Suprapubic skin (tissue), 4 donors: ENCODE results near the gene IFI44. TPM values are rescaled to one million over a fixed set of nuclear protein-coding genes. Genes with fewer than 3 reads are reported as not detected.

Experiments used
- DNase-seq, 2 donors: peaks; one replicate each; pipeline ENCODE4 v3.0.0-alpha.2; 2019; ENCODE audit warnings: low spot score in 2 of 2
- H3K27ac ChIP-seq: fragments of 200-600 bp; sonication (generic); one replicate; pipeline ENCODE4 v1.5.1; 2019
- H3K27me3 ChIP-seq: fragments of 200-600 bp; sonication (generic); one replicate; pipeline ENCODE4 v1.5.1; 2019
- H3K36me3 ChIP-seq: fragments of 200-600 bp; sonication (generic); one replicate; pipeline ENCODE4 v1.5.1; 2019
- H3K4me1 ChIP-seq: fragments of 200-600 bp; sonication (generic); one replicate; pipeline ENCODE4 v1.5.1; 2019
- H3K4me3 ChIP-seq: fragments of 200-600 bp; sonication (generic); one replicate; pipeline ENCODE4 v1.5.1; 2019; ENCODE audit warnings: mild to moderate bottlenecking
- H3K9me3 ChIP-seq: fragments of 200-600 bp; sonication (generic); one replicate; pipeline ENCODE4 v1.5.1; 2019
- EP300 ChIP-seq: sonication (generic); formaldehyde crosslinking; IDR thresholded peaks from one replicate; pipeline ENCODE4 v1.6.1; 2017; ENCODE audit warnings: antibody characterized with exemption
- POLR2A ChIP-seq, 2 donors: fragments of 450-650 bp; IDR thresholded peaks; one replicate each; pipeline ENCODE4 v1.6.1; 2017; ENCODE audit warnings: antibody characterized with exemption in 2 of 2, mild to moderate bottlenecking in 2 of 2, moderate library complexity in 2 of 2
- POLR2AphosphoS5 ChIP-seq, 3 donors: sonication (generic); formaldehyde crosslinking; IDR thresholded peaks; one replicate each; pipeline ENCODE4 v1.6.1; 2017; ENCODE audit warnings: antibody characterized with exemption in 3 of 3
- WGBS: methylation state at CpG from one replicate; pipeline ENCODE4 v1.1.5; 2018; 5-methylcytosine and 5-hydroxymethylcytosine counted together
- total RNA-seq, 4 donors: library from RNA; depleted of rRNA; stranded (reverse); fragments of >200 nt; gene quantifications; one replicate each; pipeline ENCODE4 v1.1.0, GENCODE V29; 2016
- TF ChIP-seq, protein P1 (sequence below), 2 donors: fragments of 200-600 bp in 1 of 2; fragments of 450-650 bp in 1 of 2; sonication (generic) in 1 of 2; IDR thresholded peaks; one replicate each; pipeline ENCODE4 v1.5.1; 2016 to 2019; ENCODE audit warnings: antibody characterized with exemption in 2 of 2, mild to moderate bottlenecking in 1 of 2, moderate library complexity in 1 of 2

Gene IFI44
- total RNA-seq, 4 donors from 2014 or later = 1.8 to 7.1 (median 2.7) TPM

DNA sequence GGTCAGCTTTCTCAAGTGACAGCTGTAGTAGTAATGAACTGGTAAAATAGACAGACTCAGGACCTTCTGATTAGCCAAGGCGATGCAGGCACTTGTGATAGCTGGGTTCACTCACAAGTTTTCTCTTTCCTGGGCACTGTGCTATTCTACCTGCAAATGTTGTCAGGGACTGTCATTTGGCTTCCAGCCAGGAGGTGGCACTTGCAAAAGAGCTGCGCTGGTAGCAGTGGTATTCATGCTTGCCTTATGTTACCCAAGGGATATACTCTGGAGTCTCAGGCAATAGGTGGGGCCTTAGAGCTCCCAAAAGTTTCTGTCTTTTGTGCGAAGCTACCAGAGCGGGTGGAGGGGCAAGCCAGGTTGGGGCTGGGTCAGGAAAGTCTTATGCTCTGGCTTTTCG lies 23.5 kb downstream of the IFI44 start:
- H3K4me3 ChIP-seq = no peak overlapping the region
- no peaks in the 10 kb centered on the region for H3K36me3 ChIP-seq
- no peak overlapping the region for H3K27ac ChIP-seq
- no peaks in the 10 kb centered on the region for H3K4me1 ChIP-seq
- 93% methylated on average over 5 of the region's 5 CpGs for WGBS
- DNase-seq = no peak
- TF ChIP-seq EP300 (no peak), POLR2A (IDR thresholded peaks at IDR 0.05) (no peak), POLR2AphosphoS5 (IDR thresholded peaks at IDR 0.05) (no peak)
- TF ChIP-seq, protein P1, sequence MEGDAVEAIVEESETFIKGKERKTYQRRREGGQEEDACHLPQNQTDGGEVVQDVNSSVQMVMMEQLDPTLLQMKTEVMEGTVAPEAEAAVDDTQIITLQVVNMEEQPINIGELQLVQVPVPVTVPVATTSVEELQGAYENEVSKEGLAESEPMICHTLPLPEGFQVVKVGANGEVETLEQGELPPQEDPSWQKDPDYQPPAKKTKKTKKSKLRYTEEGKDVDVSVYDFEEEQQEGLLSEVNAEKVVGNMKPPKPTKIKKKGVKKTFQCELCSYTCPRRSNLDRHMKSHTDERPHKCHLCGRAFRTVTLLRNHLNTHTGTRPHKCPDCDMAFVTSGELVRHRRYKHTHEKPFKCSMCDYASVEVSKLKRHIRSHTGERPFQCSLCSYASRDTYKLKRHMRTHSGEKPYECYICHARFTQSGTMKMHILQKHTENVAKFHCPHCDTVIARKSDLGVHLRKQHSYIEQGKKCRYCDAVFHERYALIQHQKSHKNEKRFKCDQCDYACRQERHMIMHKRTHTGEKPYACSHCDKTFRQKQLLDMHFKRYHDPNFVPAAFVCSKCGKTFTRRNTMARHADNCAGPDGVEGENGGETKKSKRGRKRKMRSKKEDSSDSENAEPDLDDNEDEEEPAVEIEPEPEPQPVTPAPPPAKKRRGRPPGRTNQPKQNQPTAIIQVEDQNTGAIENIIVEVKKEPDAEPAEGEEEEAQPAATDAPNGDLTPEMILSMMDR (IDR thresholded peaks at IDR 0.05) = no peak
- no peaks in the 10 kb centered on the region for H3K27me3 ChIP-seq
- H3K9me3 ChIP-seq = no peaks in the 10 kb centered on the region

- Histone ChIP-seq H3K4me1 (no peaks in the 10 kb centered on the region), H3K4me3 (no peak overlapping the region), H3K27me3 (no peaks in the 10 kb centered on the region), H3K9me3 (no peaks in the 10 kb centered on the region), H3K36me3 (no peaks in the 10 kb centered on the region), H3K27ac (no peak overlapping the region)
- no peak for DNase-seq
- TF ChIP-seq EP300 = no peak
- no peak for TF ChIP-seq POLR2A (IDR thresholded peaks at IDR 0.05)
- TF ChIP-seq, protein P1 (IDR thresholded peaks at IDR 0.05) = peak; percentile 63 to 85
- TF ChIP-seq POLR2AphosphoS5 (IDR thresholded peaks at IDR 0.05) = no peak
- 38% methylated on average over 9 of the region's 9 CpGs for WGBS
Observed at GRCh38 chr1:78676347-78676982, 26.8 kb downstream of the IFI44 start.

DNA sequence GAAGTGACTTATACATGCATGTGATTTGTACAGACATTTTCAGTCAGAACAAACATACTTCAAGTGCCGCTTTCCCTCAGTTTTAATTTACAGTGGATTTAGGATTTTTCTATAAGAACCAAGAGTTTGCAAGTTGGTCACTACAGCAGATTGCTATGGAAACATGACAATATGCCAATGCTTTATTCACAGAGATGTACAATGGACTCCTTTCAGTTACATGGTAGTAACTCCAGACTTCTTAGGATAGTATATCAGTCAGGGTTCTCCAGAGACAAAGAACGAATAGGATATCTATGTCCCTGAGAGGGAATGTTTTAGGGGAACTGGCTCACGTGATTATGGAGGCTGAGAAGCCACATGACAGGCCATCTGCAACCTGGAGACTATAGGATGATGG lies 27.4 kb downstream of the IFI44 start:
- H3K4me3 ChIP-seq = no peak overlapping the region
- no peak overlapping the region for H3K27ac ChIP-seq
- H3K27me3 ChIP-seq = no peaks in the 10 kb centered on the region
- no peaks in the 10 kb centered on the region for H3K36me3 ChIP-seq
- TF ChIP-seq POLR2AphosphoS5 (IDR thresholded peaks at IDR 0.05) (no peak), EP300 (no peak), POLR2A (IDR thresholded peaks at IDR 0.05) (no peak)
- TF ChIP-seq, protein P1 (IDR thresholded peaks at IDR 0.05) = no peak
- no peaks in the 10 kb centered on the region for H3K4me1 ChIP-seq
- WGBS = 68% methylated on average over 3 of the region's 3 CpGs
- H3K9me3 ChIP-seq = no peaks in the 10 kb centered on the region
- DNase-seq = no peak

- Histone ChIP-seq H3K36me3 (no peaks in the 10 kb centered on the region), H3K9me3 (no peaks in the 10 kb centered on the region), H3K4me1 (no peaks in the 10 kb centered on the region), H3K27ac (no peak overlapping the region), H3K27me3 (no peaks in the 10 kb centered on the region), H3K4me3 (no peak overlapping the region)
- TF ChIP-seq POLR2AphosphoS5 (IDR thresholded peaks at IDR 0.05) (no peak), POLR2A (IDR thresholded peaks at IDR 0.05) (no peak), EP300 (no peak)
- TF ChIP-seq, protein P1 (IDR thresholded peaks at IDR 0.05) = no peak
- DNase-seq = no peak
- WGBS = 84% methylated on average over 3 of the region's 3 CpGs
Observed at GRCh38 chr1:78677788-78678187, 28.2 kb downstream of the IFI44 start.

- Histone ChIP-seq H3K27ac (no peak overlapping the region), H3K36me3 (no peaks in the 10 kb centered on the region), H3K27me3 (no peaks in the 10 kb centered on the region), H3K4me3 (no peak overlapping the region), H3K4me1 (no peaks in the 10 kb centered on the region), H3K9me3 (no peaks in the 10 kb centered on the region)
- DNase-seq = no peak
- no peak for TF ChIP-seq EP300
- TF ChIP-seq, protein P1 (IDR thresholded peaks at IDR 0.05) = no peak
- no peak for TF ChIP-seq POLR2AphosphoS5 (IDR thresholded peaks at IDR 0.05)
- TF ChIP-seq POLR2A (IDR thresholded peaks at IDR 0.05) = no peak
Observed at GRCh38 chr1:78678324-78678723, 28.7 kb downstream of the IFI44 start.
